Activated B cell treated with CpG ODN at 0.5 μM for 24 hours (primary cell): ENCODE measurements around the gene SYT5. TPM values are rescaled to one million over a fixed set of nuclear protein-coding genes. Genes with fewer than 3 reads are reported as not detected.

Experiments used
- ATAC-seq: fragments of 200-7000 bp; cut with Tn5 transposase; one replicate; pipeline ENCODE4 v1.10.0; 2021; ENCODE audit warnings: low read depth, mild to moderate bottlenecking, moderate library complexity
- CTCF ChIA-PET: fragments of 350-600 bp; sonication (Branson Sonifier 250); formaldehyde crosslinking; loops from one replicate; lab custom pipeline; 2021; ENCODE audit warnings: antibody characterized with exemption; lab: Charles Lee
- POLR2A ChIA-PET: fragments of 350-600 bp; sonication (Branson Sonifier 250); formaldehyde crosslinking; loops from one replicate; lab custom pipeline; 2021; ENCODE audit warnings: antibody characterized with exemption; lab: Charles Lee
- DNase-seq: peaks from one replicate; pipeline ENCODE4 v3.0.0; 2022
- H3K27ac Mint-ChIP-seq: one replicate; pipeline ENCODE4 v1.8.0; 2020; ENCODE audit warnings: mixed read lengths
- H3K27me3 Mint-ChIP-seq: one replicate; pipeline ENCODE4 v1.8.0; 2021; ENCODE audit warnings: mixed read lengths
- H3K36me3 Mint-ChIP-seq: one replicate; pipeline ENCODE4 v1.8.0; 2021; ENCODE audit warnings: low read depth, mixed read lengths
- H3K4me1 Mint-ChIP-seq: one replicate; pipeline ENCODE4 v1.8.0; 2021; ENCODE audit warnings: mixed read lengths
- H3K4me3 Mint-ChIP-seq: one replicate; pipeline ENCODE4 v1.8.0; 2020; ENCODE audit warnings: mild to moderate bottlenecking, mixed read lengths
- H3K9me3 Mint-ChIP-seq: one replicate; pipeline ENCODE4 v1.8.0; 2020; ENCODE audit warnings: mixed read lengths
- intact Hi-C: fragments of 100-400 bp; cut with micrococcal nuclease; formaldehyde crosslinking; loops from one replicate; pipeline ENCODE4 v1.15.1; 2024
- total RNA-seq: library from RNA; stranded (reverse); gene quantifications from 2 replicates; pipeline ENCODE4 v1.2.3, GENCODE V29; 2022
- TF ChIP-seq, protein P1 (sequence below): fragments of 200-600 bp; IDR thresholded peaks from one replicate; pipeline ENCODE4 v1.8.0; 2022; ENCODE audit warnings: antibody characterized with exemption, mild to moderate bottlenecking

SYT5 gene
- total RNA-seq, 1 donor from 2014 or later: not detected

DNA sequence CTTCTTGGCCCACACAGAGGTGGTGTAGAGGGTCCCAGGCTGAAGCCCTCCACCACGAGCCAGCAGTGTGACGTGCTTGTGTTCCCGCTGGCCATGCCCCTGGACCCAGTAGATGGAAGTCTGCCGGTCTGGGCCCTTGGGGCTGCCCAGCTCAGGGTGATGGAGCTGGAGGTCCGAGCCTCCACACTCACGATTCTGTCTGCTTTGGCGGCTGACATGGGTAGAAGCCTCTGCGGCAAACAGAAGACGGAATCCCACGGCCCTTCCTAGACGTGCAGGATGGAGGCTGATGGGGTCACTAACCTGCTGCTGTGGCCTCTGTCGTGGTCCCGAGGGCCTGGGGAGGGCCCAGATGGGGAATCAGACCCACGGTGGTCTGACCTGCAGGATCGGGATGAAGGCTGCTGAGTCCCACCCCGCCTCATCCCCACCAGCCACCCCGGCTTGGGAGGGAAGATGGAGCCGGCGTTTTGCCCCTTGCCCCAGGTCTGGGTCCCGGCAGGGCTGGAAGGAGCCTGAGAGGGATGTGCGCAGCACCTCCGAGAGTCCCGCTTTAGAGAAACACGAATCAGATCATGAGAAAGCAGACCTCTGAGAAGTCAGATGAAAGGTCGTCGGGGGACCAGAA is 44.1 kb upstream of the SYT5 start:
- no peak for ATAC-seq
- intact Hi-C loops: no loop called here
- Mint-ChIP-seq H3K4me1 (peaks cover 3% of the 10 kb centered on the region), H3K4me3 (no peak overlapping the region), H3K9me3 (peaks cover 4% of the 10 kb centered on the region), H3K27ac (no peak overlapping the region), H3K36me3 (peaks cover 43% of the 10 kb centered on the region), H3K27me3 (no peaks in the 10 kb centered on the region)
- TF ChIP-seq, protein P1, sequence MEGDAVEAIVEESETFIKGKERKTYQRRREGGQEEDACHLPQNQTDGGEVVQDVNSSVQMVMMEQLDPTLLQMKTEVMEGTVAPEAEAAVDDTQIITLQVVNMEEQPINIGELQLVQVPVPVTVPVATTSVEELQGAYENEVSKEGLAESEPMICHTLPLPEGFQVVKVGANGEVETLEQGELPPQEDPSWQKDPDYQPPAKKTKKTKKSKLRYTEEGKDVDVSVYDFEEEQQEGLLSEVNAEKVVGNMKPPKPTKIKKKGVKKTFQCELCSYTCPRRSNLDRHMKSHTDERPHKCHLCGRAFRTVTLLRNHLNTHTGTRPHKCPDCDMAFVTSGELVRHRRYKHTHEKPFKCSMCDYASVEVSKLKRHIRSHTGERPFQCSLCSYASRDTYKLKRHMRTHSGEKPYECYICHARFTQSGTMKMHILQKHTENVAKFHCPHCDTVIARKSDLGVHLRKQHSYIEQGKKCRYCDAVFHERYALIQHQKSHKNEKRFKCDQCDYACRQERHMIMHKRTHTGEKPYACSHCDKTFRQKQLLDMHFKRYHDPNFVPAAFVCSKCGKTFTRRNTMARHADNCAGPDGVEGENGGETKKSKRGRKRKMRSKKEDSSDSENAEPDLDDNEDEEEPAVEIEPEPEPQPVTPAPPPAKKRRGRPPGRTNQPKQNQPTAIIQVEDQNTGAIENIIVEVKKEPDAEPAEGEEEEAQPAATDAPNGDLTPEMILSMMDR: no peak
- ChIA-PET CTCF (no interaction called here), POLR2A (no interaction called here)
- no peak for DNase-seq

GRCh38 chr19:55223291-55224037 is 43.4 kb upstream of the SYT5 start:
- intact Hi-C loops: no loop called here
- DNase-seq (no peak), ATAC-seq (no peak)
- H3K27me3 Mint-ChIP-seq: no peaks in the 10 kb centered on the region
- ChIA-PET POLR2A (no interaction called here), CTCF (no interaction called here)
- peaks cover 3% of the 10 kb centered on the region for H3K4me1 Mint-ChIP-seq
- H3K9me3 Mint-ChIP-seq: peaks cover 4% of the 10 kb centered on the region
- no peak overlapping the region for H3K27ac Mint-ChIP-seq
- no peak overlapping the region for H3K4me3 Mint-ChIP-seq
- peaks cover 39% of the 10 kb centered on the region for H3K36me3 Mint-ChIP-seq
- TF ChIP-seq, protein P1: no peak

DNA sequence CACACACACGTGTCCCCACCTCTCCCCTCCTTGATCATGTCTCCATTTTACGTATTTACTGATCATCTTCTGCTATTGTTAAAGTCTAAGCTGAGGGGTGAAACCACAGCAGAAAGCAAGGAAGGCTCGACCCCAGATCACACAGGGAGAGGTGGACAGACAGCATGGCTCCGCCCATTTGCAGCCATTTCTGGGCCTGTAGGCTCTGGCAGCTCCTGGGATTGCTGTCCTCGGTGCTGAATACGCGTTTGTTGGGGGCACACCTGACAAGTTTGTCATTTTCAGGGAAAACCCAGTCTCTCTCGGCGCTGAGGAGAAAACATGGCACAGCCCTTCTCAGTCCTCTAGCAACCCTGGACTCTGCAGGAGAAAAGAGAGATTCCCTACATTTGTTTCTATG is 40.4 kb upstream of the SYT5 start:
- Mint-ChIP-seq H3K27me3 (peaks cover 9% of the 10 kb centered on the region), H3K9me3 (peaks cover 6% of the 10 kb centered on the region), H3K36me3 (peaks cover 13% of the 10 kb centered on the region), H3K4me1 (peaks cover 12% of the 10 kb centered on the region), H3K27ac (no peak overlapping the region), H3K4me3 (no peak overlapping the region)
- intact Hi-C loops: no loop called here
- ATAC-seq (no peak), DNase-seq (no peak)
- TF ChIP-seq, protein P1: no peak
- ChIA-PET CTCF (no interaction called here), POLR2A (no interaction called here)

DNA sequence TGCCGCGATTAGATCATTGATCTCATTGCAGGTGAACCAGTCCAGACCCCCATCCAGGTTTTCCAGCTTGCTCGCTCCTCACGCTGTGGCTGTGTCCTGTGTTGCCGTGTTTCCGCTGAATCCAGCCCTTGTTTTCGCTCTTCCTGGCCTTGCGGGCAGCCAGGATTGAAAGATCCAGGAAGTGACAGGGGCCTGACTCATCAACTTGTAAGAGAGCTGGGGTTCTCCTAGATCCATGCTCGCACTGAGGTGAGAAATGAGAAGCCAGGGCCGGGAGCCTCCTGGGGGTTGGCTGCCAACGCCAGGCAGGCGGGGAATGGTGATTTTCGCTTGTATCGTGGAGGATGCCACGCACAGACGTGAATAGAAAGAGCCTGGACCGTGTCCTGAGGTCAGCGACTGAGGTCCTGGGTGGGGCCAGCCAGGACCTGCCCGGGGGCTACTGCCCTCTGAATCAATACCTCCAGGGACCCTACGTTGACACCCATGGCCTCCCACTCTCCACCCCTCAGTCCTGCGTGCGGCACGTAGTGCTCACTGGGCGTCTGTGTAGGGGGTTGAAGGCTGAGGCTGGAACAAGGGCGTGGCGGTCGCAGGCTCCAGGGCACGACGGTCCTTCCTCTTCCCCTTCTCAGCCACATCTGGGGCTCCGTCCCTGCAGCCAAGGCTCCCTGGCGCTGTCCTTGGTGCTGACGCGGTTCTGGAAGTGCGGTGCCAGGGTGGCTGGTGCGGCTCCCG is 36.5 kb upstream of the SYT5 start:
- Mint-ChIP-seq H3K36me3 (peaks cover 7% of the 10 kb centered on the region), H3K27ac (no peak overlapping the region), H3K4me3 (no peak overlapping the region), H3K4me1 (peaks cover 11% of the 10 kb centered on the region), H3K27me3 (peaks cover 16% of the 10 kb centered on the region), H3K9me3 (peaks cover 14% of the 10 kb centered on the region)
- ChIA-PET CTCF (no interaction called here), POLR2A (no interaction called here)
- TF ChIP-seq, protein P1: no peak
- intact Hi-C loops: loop anchor here (5.0 kb wide), 1 partner anchor 36 kb away; no protein-coding TSS in a partner anchor
- DNase-seq: peak; percentile 35
- ATAC-seq: peak; percentile 72

GRCh38 chr19:55213547-55213946 is 33.5 kb upstream of the SYT5 start:
- DNase-seq (no peak), ATAC-seq (no peak)
- intact Hi-C loops: no loop called here
- Mint-ChIP-seq H3K4me3 (no peak overlapping the region), H3K27me3 (peaks cover 19% of the 10 kb centered on the region), H3K9me3 (peaks cover 9% of the 10 kb centered on the region), H3K4me1 (peaks cover 11% of the 10 kb centered on the region), H3K27ac (no peak overlapping the region), H3K36me3 (peaks cover 3% of the 10 kb centered on the region)
- CTCF ChIA-PET: no interaction called here
- POLR2A ChIA-PET: interaction anchor here (0.6 kb wide), 1 partner anchor 71 kb away, joined by 3 read pairs; no protein-coding TSS in a partner anchor
- TF ChIP-seq, protein P1: no peak
